OCI-LY7 (cell line): ENCODE data around the gene PSMC3. TPM values are rescaled to one million over a fixed set of nuclear protein-coding genes. Genes with fewer than 3 reads are reported as not detected.

Experiments used
- BruUV-seq: library from RNA; stranded (reverse); fragments of 400-500 nt; replicated peaks from 2 replicates; lab custom pipeline; 2021; lab: Mats Ljungman, UMichigan
- CTCF ChIA-PET: fragments of 300-600 bp; sonication (Branson Sonifier 250); formaldehyde crosslinking; loops from one replicate; lab custom pipeline; 2022; ENCODE audit warnings: antibody characterized with exemption; ENCODE audit not compliant: unreplicated experiment; lab: Charles Lee
- POLR2A ChIA-PET: fragments of 300-600 bp; sonication (Branson Sonifier 250); formaldehyde crosslinking; loops from one replicate; lab custom pipeline; 2022; ENCODE audit warnings: antibody characterized with exemption; lab: Charles Lee
- DNase-seq: peaks from one replicate; pipeline ENCODE4 v3.0.0-alpha.2; 2015; ENCODE audit warnings: low spot score
- H2AFZ ChIP-seq: fragments of 200-600 bp; sonication (generic), shearing (Covaris generic); 2 replicates; pipeline ENCODE4 v1.6.1; 2014; ENCODE audit warnings: mild to moderate bottlenecking, antibody characterized with exemption, low read length, moderate library complexity
- H3K27ac ChIP-seq: fragments of 200-600 bp; sonication (generic); 2 replicates; pipeline ENCODE4 v1.5.1; 2014; ENCODE audit warnings: mixed run types, low read depth, mild to moderate bottlenecking, moderate library complexity, low read length, inconsistent platforms; ENCODE audit not compliant: poor library complexity, severe bottlenecking
- H3K36me3 ChIP-seq: fragments of 200-600 bp; sonication (generic); 2 replicates; pipeline ENCODE4 v1.6.1; 2014; ENCODE audit warnings: mild to moderate bottlenecking, antibody characterized with exemption, low read length, moderate library complexity, mixed read lengths; ENCODE audit not compliant: insufficient read depth
- H3K4me1 ChIP-seq: fragments of 200-600 bp; sonication (generic); 2 replicates; pipeline ENCODE4 v1.5.1; 2014; ENCODE audit warnings: mild to moderate bottlenecking, low read length; ENCODE audit not compliant: insufficient read depth, poor library complexity, severe bottlenecking
- H3K4me2 ChIP-seq: fragments of 200-600 bp; sonication (generic); 2 replicates; pipeline ENCODE4 v1.6.1; 2014; ENCODE audit warnings: mild to moderate bottlenecking, low read length
- H3K4me3 ChIP-seq: fragments of 200-600 bp; sonication (generic); 2 replicates; pipeline ENCODE4 v1.5.1; 2014; ENCODE audit warnings: mild to moderate bottlenecking, low read depth, low read length; ENCODE audit not compliant: poor library complexity, severe bottlenecking
- H3K79me2 ChIP-seq: fragments of 200-600 bp; sonication (generic); 2 replicates; pipeline ENCODE4 v1.6.1; 2016; ENCODE audit warnings: low read depth, mild to moderate bottlenecking, low read length, moderate library complexity, mixed read lengths; ENCODE audit not compliant: insufficient read depth
- H3K9me2 ChIP-seq: fragments of 200-600 bp; sonication (generic); 2 replicates; pipeline ENCODE4 v1.6.1; 2016; ENCODE audit warnings: mild to moderate bottlenecking, low read length, mixed read lengths; ENCODE audit not compliant: insufficient read depth
- H3K9me3 ChIP-seq: fragments of 200-600 bp; sonication (generic); 2 replicates; pipeline ENCODE4 v1.6.1; 2014; ENCODE audit warnings: mild to moderate bottlenecking, mixed run types, low read length, mixed read lengths
- H4K20me1 ChIP-seq: fragments of 200-600 bp; sonication (generic); 2 replicates; pipeline ENCODE4 v1.6.1; 2014; ENCODE audit warnings: mild to moderate bottlenecking, antibody characterized with exemption, low read length, moderate library complexity, mixed read lengths; ENCODE audit not compliant: insufficient read depth
- EZH2phosphoT487 ChIP-seq: fragments of 200-600 bp; sonication (generic); IDR thresholded peaks from 2 replicates; pipeline ENCODE4 v1.6.1; 2018; ENCODE audit warnings: low read depth, borderline replicate concordance, mild to moderate bottlenecking, mixed run types, antibody characterized with exemption, low read length, moderate library complexity, mixed read lengths
- intact Hi-C: fragments of 100-400 bp; cut with micrococcal nuclease; formaldehyde crosslinking; loops from one replicate; pipeline ENCODE4 v1.10.0; 2022; ENCODE audit not compliant: unreplicated experiment
- total RNA-seq, 2 experiments: library from RNA; depleted of rRNA in 1 of 2; stranded (reverse); fragments of >200 nt in 1 of 2; shearing (Covaris generic) in 1 of 2; gene quantifications; 2 replicates each; pipeline ENCODE4 v1.2.3, GENCODE V29; 2014 to 2022
- TF ChIP-seq, protein P1 (sequence below): fragments of 200-600 bp; sonication (generic); conservative IDR thresholded peaks from 2 replicates; pipeline ENCODE4 v1.5.1; 2014; ENCODE audit warnings: mild to moderate bottlenecking, antibody characterized with exemption, low read length, moderate library complexity, mixed read lengths

Gene PSMC3
- total RNA-seq, 2 experiments from 2014 or later = 122 to 144 TPM

GRCh38 chr11:47403571-47403970, 22.7 kb downstream of the PSMC3 start:
- Histone ChIP-seq H3K4me1 (peaks cover 73% of the 10 kb centered on the region), H3K9me2 (no peaks in the 10 kb centered on the region), H3K79me2 (no peaks in the 10 kb centered on the region), H2AFZ (peak overlapping the region; percentile 81), H3K4me2 (peak overlapping the region; percentile 9; the same call in 1 of the 2 replicates), H4K20me1 (no peaks in the 10 kb centered on the region), H3K36me3 (no peaks in the 10 kb centered on the region), H3K27ac (peak overlapping the region; percentile 38), H3K9me3 (no peaks in the 10 kb centered on the region), H3K4me3 (no peak overlapping the region)
- POLR2A ChIA-PET = interaction anchor here (0.7 to 2.4 kb wide), 3 partner anchors 10 to 39 kb away, joined by 3 to 9 read pairs (median 5); partner anchors contain the start of gene SPI1
- intact Hi-C loops = loop anchor here (5.0 kb wide), 1 partner anchor 291 kb away; no protein-coding TSS in a partner anchor
- no peak for DNase-seq
- CTCF ChIA-PET = interaction anchor here (1.4 to 1.5 kb wide), 2 partner anchors 10 to 29 kb away, joined by 3 to 6 read pairs; no protein-coding TSS in a partner anchor
- no peak for TF ChIP-seq EZH2phosphoT487
- TF ChIP-seq, protein P1, sequence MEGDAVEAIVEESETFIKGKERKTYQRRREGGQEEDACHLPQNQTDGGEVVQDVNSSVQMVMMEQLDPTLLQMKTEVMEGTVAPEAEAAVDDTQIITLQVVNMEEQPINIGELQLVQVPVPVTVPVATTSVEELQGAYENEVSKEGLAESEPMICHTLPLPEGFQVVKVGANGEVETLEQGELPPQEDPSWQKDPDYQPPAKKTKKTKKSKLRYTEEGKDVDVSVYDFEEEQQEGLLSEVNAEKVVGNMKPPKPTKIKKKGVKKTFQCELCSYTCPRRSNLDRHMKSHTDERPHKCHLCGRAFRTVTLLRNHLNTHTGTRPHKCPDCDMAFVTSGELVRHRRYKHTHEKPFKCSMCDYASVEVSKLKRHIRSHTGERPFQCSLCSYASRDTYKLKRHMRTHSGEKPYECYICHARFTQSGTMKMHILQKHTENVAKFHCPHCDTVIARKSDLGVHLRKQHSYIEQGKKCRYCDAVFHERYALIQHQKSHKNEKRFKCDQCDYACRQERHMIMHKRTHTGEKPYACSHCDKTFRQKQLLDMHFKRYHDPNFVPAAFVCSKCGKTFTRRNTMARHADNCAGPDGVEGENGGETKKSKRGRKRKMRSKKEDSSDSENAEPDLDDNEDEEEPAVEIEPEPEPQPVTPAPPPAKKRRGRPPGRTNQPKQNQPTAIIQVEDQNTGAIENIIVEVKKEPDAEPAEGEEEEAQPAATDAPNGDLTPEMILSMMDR = no peak
- no TSS peak for BruUV-seq

- intact Hi-C loops = loop anchor here (5.0 kb wide), 1 partner anchor 291 kb away; no protein-coding TSS in a partner anchor
- peak overlapping the region; percentile 81 for H2AFZ ChIP-seq
- H3K9me3 ChIP-seq = no peaks in the 10 kb centered on the region
- H4K20me1 ChIP-seq = no peaks in the 10 kb centered on the region
- no peaks in the 10 kb centered on the region for H3K79me2 ChIP-seq
- no peak overlapping the region for H3K4me3 ChIP-seq
- no peak for TF ChIP-seq EZH2phosphoT487
- TF ChIP-seq, protein P1 = no peak
- H3K36me3 ChIP-seq = no peaks in the 10 kb centered on the region
- H3K27ac ChIP-seq = peak overlapping the region; percentile 38
- DNase-seq = no peak
- peaks cover 78% of the 10 kb centered on the region for H3K4me1 ChIP-seq
- H3K9me2 ChIP-seq = no peaks in the 10 kb centered on the region
- CTCF ChIA-PET = interaction anchor here (1.4 to 1.5 kb wide), 2 partner anchors 9 to 29 kb away, joined by 3 to 6 read pairs; no protein-coding TSS in a partner anchor
- no TSS peak for BruUV-seq
- POLR2A ChIA-PET = interaction anchor here (0.7 to 2.4 kb wide), 3 partner anchors 10 to 38 kb away, joined by 3 to 9 read pairs (median 5); partner anchors contain the start of gene SPI1
- H3K4me2 ChIP-seq = peak overlapping the region; percentile 9; the same call in 1 of the 2 replicates
Measured at GRCh38 chr11:47403135-47403534, 23.1 kb downstream of the PSMC3 start.
